ENCODE measurements around the gene CCDC157.

CCDC157 gene

GRCh38 chr22:30392661-30393321 is 36.0 kb downstream of the CCDC157 start:
- H3K4me3 ChIP-seq (ENCODE audit: low read depth, low read length), result no peak overlapping the region
- peak; percentile 53 for DNase-seq (ENCODE audit: low read depth)
- no peak for TF ChIP-seq MYC (IDR thresholded peaks at IDR 0.05; ENCODE audit: low read depth, low read length)
- TF ChIP-seq POLR2A (IDR thresholded peaks at IDR 0.05; ENCODE audit: extremely low read depth, insufficient read length), result no peak
- TF ChIP-seq, protein P1, sequence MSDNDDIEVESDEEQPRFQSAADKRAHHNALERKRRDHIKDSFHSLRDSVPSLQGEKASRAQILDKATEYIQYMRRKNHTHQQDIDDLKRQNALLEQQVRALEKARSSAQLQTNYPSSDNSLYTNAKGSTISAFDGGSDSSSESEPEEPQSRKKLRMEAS (IDR thresholded peaks at IDR 0.05; ENCODE audit: low read depth, low read length), result no peak
- no peak for TF ChIP-seq CTCF (IDR thresholded peaks at IDR 0.05; ENCODE audit: low read depth, low read length)

DNA sequence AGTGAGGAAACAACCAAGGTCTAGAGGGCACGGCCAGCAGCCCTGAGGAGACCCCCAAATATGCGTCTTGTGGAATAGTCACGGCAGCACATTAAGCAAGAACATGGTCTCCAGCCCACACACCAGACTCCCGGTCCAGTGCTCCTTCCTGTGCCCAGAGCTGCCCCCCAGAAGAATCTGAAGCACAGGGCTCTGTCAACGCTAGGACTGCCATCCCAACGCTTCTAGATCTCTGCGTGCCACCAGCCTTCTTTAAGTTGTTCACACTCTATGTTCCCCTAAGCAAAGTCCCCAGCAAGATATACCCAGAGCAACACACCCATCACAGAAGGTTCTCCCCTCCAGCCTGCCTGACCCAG is 36.5 kb downstream of the CCDC157 start:
- no peak overlapping the region for H3K4me3 ChIP-seq (ENCODE audit: low read depth, low read length)
- TF ChIP-seq, protein P1 (IDR thresholded peaks at IDR 0.05; ENCODE audit: low read depth, low read length), result no peak
- TF ChIP-seq MYC (IDR thresholded peaks at IDR 0.05; ENCODE audit: low read depth, low read length) (no peak), CTCF (IDR thresholded peaks at IDR 0.05; ENCODE audit: low read depth, low read length) (no peak), POLR2A (IDR thresholded peaks at IDR 0.05; ENCODE audit: extremely low read depth, insufficient read length) (no peak)
- DNase-seq (ENCODE audit: low read depth), result no peak

GRCh38 chr22:30393885-30394284 is 37.1 kb downstream of the CCDC157 start:
- no peak overlapping the region for H3K4me3 ChIP-seq (ENCODE audit: low read depth, low read length)
- TF ChIP-seq CTCF (IDR thresholded peaks at IDR 0.05; ENCODE audit: low read depth, low read length) (no peak), MYC (IDR thresholded peaks at IDR 0.05; ENCODE audit: low read depth, low read length) (no peak), POLR2A (IDR thresholded peaks at IDR 0.05; ENCODE audit: extremely low read depth, insufficient read length) (no peak)
- TF ChIP-seq, protein P1 (IDR thresholded peaks at IDR 0.05; ENCODE audit: low read depth, low read length), result no peak
- no peak for DNase-seq (ENCODE audit: low read depth)

DNA sequence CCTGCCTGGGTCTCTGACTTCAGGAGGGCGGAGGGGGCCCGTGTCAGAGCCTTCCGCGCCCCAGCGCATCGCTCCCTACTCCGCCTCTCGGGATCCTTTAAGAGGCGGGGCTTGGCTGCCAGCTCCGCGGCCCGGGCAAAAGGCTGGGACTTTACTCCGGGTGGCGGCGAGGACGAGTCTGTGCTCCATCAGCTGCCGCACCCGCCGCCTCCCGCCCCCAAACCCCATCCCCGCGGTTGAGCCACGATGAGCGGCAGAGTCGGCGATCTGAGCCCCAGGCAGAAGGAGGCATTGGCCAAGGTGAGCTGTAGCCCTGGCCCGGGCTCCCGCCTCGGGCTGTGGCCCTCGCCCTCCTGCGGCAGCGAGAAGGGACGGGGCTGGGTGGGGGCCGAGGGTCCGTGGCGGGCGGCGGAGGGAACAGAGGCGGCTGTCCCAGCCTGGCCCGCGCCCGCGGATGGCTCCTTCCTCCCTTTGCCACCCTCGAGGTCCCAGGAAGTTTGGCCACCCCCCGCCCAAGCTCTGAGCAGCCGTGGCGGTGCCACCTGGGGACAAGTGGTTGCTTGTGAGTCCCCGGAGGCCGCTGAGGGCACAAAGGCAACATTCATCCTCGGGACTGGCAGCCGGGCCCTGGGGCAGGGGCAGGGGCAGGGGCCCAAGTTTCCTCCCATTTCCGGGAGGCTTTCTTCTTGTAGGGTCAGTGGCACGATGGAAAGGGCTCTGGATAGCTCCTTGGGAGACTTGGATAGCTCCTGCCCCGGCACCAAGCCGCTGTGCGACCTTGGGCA is 40.3 kb downstream of the CCDC157 start, which contains the start of gene SEC14L2:
Gene SEC14L2 (plus strand): TSS at position 148 of the 785 bp plus-strand sequence. CDS start 99 bp downstream, at position 247.
- H3K4me3 ChIP-seq (ENCODE audit: low read depth, low read length), result no peak within 1 kb of the TSS
- DNase-seq (ENCODE audit: low read depth), result no peak
- TF ChIP-seq CTCF (IDR thresholded peaks at IDR 0.05; ENCODE audit: low read depth, low read length), result no peak
- TF ChIP-seq MYC (IDR thresholded peaks at IDR 0.05; ENCODE audit: low read depth, low read length), result no peak
- no peak for TF ChIP-seq POLR2A (IDR thresholded peaks at IDR 0.05; ENCODE audit: extremely low read depth, insufficient read length)
- TF ChIP-seq, protein P1 (IDR thresholded peaks at IDR 0.05; ENCODE audit: low read depth, low read length), result no peak

GRCh38 chr22:30397656-30398635 is 41.1 kb downstream of the CCDC157 start:
- H3K4me3 ChIP-seq (ENCODE audit: low read depth, low read length), result no peak overlapping the region
- no peak for DNase-seq (ENCODE audit: low read depth)
- TF ChIP-seq POLR2A (IDR thresholded peaks at IDR 0.05; ENCODE audit: extremely low read depth, insufficient read length) (no peak), MYC (IDR thresholded peaks at IDR 0.05; ENCODE audit: low read depth, low read length) (no peak), CTCF (IDR thresholded peaks at IDR 0.05; ENCODE audit: low read depth, low read length) (no peak)
- TF ChIP-seq, protein P1 (IDR thresholded peaks at IDR 0.05; ENCODE audit: low read depth, low read length), result no peak
